ENCODE measurements around the gene CHN2.
"Not testable (repeated sequence)": the region's sequence is repeated elsewhere in the genome, so short reads cannot be mapped to it uniquely, and the experiment has no call there.

CHN2 gene

GRCh38 chr7:29516491-29516890, 321.9 kb downstream of the CHN2 start:
- no peak overlapping the region for H3K4me3 ChIP-seq (ENCODE audit: low read depth, low read length)
- DNase-seq (ENCODE audit: low read depth) = no peak
- TF ChIP-seq MYC (IDR thresholded peaks at IDR 0.05; ENCODE audit: low read depth, low read length) (no peak), CTCF (IDR thresholded peaks at IDR 0.05; ENCODE audit: low read depth, low read length) (no peak), POLR2A (IDR thresholded peaks at IDR 0.05; ENCODE audit: extremely low read depth, insufficient read length) (no peak), MAX (IDR thresholded peaks at IDR 0.05; ENCODE audit: low read depth, low read length) (no peak)

- no peak for TF ChIP-seq MAX (IDR thresholded peaks at IDR 0.05; ENCODE audit: low read depth, low read length)
- TF ChIP-seq MYC (IDR thresholded peaks at IDR 0.05; ENCODE audit: low read depth, low read length) = no peak
- TF ChIP-seq CTCF (IDR thresholded peaks at IDR 0.05; ENCODE audit: low read depth, low read length) = no peak
- TF ChIP-seq POLR2A (IDR thresholded peaks at IDR 0.05; ENCODE audit: extremely low read depth, insufficient read length) = no peak
- no peak overlapping the region for H3K4me3 ChIP-seq (ENCODE audit: low read depth, low read length)
These were observed 324.0 kb downstream of the CHN2 start for GRCh38 chr7:29518616-29519015.

GRCh38 chr7:29523728-29524127, 329.2 kb downstream of the CHN2 start:
- H3K4me3 ChIP-seq (ENCODE audit: low read depth, low read length) = no peak overlapping the region
- no peak for TF ChIP-seq MAX (IDR thresholded peaks at IDR 0.05; ENCODE audit: low read depth, low read length)
- no peak for TF ChIP-seq POLR2A (IDR thresholded peaks at IDR 0.05; ENCODE audit: extremely low read depth, insufficient read length)
- TF ChIP-seq MYC (IDR thresholded peaks at IDR 0.05; ENCODE audit: low read depth, low read length) = no peak
- TF ChIP-seq CTCF (IDR thresholded peaks at IDR 0.05; ENCODE audit: low read depth, low read length) = no peak
- no peak for DNase-seq (ENCODE audit: low read depth)

More at GRCh38 chr7:29518616-29519015, 324.0 kb downstream of the CHN2 start:
- DNase-seq (ENCODE audit: low read depth) = no peak

GRCh38 chr7:29527505-29528108, 333.0 kb downstream of the CHN2 start:
- DNase-seq (ENCODE audit: low read depth) = no peak
- no peak for TF ChIP-seq CTCF (IDR thresholded peaks at IDR 0.05; ENCODE audit: low read depth, low read length)
- no peak for TF ChIP-seq MAX (IDR thresholded peaks at IDR 0.05; ENCODE audit: low read depth, low read length)
- TF ChIP-seq POLR2A (IDR thresholded peaks at IDR 0.05; ENCODE audit: extremely low read depth, insufficient read length) = no peak
- no peak for TF ChIP-seq MYC (IDR thresholded peaks at IDR 0.05; ENCODE audit: low read depth, low read length)
- H3K4me3 ChIP-seq (ENCODE audit: low read depth, low read length) = no peak overlapping the region

GRCh38 chr7:29528526-29528925, 334.0 kb downstream of the CHN2 start:
- H3K4me3 ChIP-seq (ENCODE audit: low read depth, low read length); DNase-seq (ENCODE audit: low read depth): not testable (repeated sequence)
